HepG2 (cell line): Measurements from ENCODE around the gene BAG5. TPM values are rescaled to one million over a fixed set of nuclear protein-coding genes. Genes with fewer than 3 reads are reported as not detected.
A peak's percentile ranks its signal among the peaks of the same experiment; 100 is the strongest.

Source experiments
- ATAC-seq: fragments of 200-7000 bp; cut with Tn5 transposase; 3 replicates; pipeline ENCODE4 v1.9.1; 2020; ENCODE audit warnings: mild to moderate bottlenecking, moderate library complexity
- BruUV-seq: library from RNA; stranded (reverse); fragments of 400-500 nt; replicated peaks from 2 replicates; lab custom pipeline; 2021; lab: Mats Ljungman, UMichigan
- CTCF ChIA-PET: fragments of 300-600 bp; formaldehyde crosslinking; extraction: SDS; loops from one replicate; lab custom pipeline; 2021; ENCODE audit warnings: low total read pairs, inconsistent platforms, low intra/inter-chr PET ratio; lab: Yijun Ruan, JAX
- POLR2A ChIA-PET: fragments of 350-600 bp; sonication (Branson Sonifier 250); formaldehyde crosslinking; loops from one replicate; lab custom pipeline; 2020; ENCODE audit warnings: antibody characterized with exemption, inconsistent platforms; lab: Yijun Ruan, JAX
- DNase-seq: peaks from one replicate; pipeline ENCODE4 v3.0.0-alpha.2; 2015; ENCODE audit warnings: low spot score
- FAIRE-seq: peaks from 3 replicates; lab custom pipeline; 2011; peaks lifted over from hg19 to GRCh38; lab: Jason Lieb, UNC
- H2AFZ ChIP-seq: one replicate; pipeline ENCODE4 v1.6.1; 2011; ENCODE audit warnings: low read length, inconsistent platforms
- H3K27ac ChIP-seq: fragments of 300-600 bp; 3 replicates; pipeline ENCODE4 v1.8.0; 2011; ENCODE audit warnings: mixed run types, mild to moderate bottlenecking, mixed read lengths, low read length, inconsistent platforms; ENCODE audit not compliant: insufficient read depth; ENCODE audit errors: extremely low read length
- H3K27me3 ChIP-seq, 2 experiments: fragments of 200-600 bp in 1 of 2; 2 replicates in 1 of 2; 3 replicates in 1 of 2; pipeline versions ENCODE4 v1.6.0 to v1.8.0; 2011; ENCODE audit warnings: low read length in 2 of 2, mild to moderate bottlenecking in 2 of 2, moderate library complexity in 2 of 2, inconsistent platforms in 1 of 2; ENCODE audit not compliant: insufficient read depth in 2 of 2, control insufficient read depth in 1 of 2
- H3K36me3 ChIP-seq, 2 experiments: fragments of 200-600 bp in 1 of 2; replicated peaks in 1 of 2; 2 replicates in 1 of 2; 3 replicates in 1 of 2; pipeline versions ENCODE4 v1.5.1 to v1.8.0; 2011; ENCODE audit warnings: low read length in 2 of 2, inconsistent platforms in 1 of 2; ENCODE audit not compliant: insufficient read depth in 2 of 2, control insufficient read depth in 1 of 2
- H3K4me1 ChIP-seq: 2 replicates; pipeline ENCODE4 v1.5.1; 2012; ENCODE audit warnings: low read length, inconsistent platforms; ENCODE audit not compliant: insufficient read depth
- H3K4me2 ChIP-seq: 2 replicates; pipeline ENCODE4 v1.6.0; 2011; ENCODE audit warnings: low read depth, low read length, inconsistent platforms
- H3K4me3 ChIP-seq, 3 experiments: fragments of 200-600 bp in 1 of 3; sonication (generic), shearing (Covaris generic) in 1 of 3; replicated peaks in 1 of 3; 2 replicates each; pipeline ENCODE4 v1.5.1; 2011 to 2016; ENCODE audit warnings: low read length in 3 of 3, inconsistent platforms in 2 of 3, low read depth in 2 of 3, mild to moderate bottlenecking in 2 of 3, control low read depth in 1 of 3, mixed read lengths in 1 of 3; ENCODE audit not compliant: insufficient read depth in 1 of 3
- H3K79me2 ChIP-seq: one replicate; pipeline ENCODE4 v1.6.1; 2011; ENCODE audit warnings: low read length, inconsistent platforms; ENCODE audit not compliant: insufficient read depth
- H3K9ac ChIP-seq: 2 replicates; pipeline ENCODE4 v1.6.0; 2011; ENCODE audit warnings: mild to moderate bottlenecking, low read depth, low read length, inconsistent platforms; ENCODE audit not compliant: insufficient read depth
- H3K9me3 ChIP-seq: 2 replicates; pipeline ENCODE4 v1.5.1; 2012; ENCODE audit warnings: mild to moderate bottlenecking, low read length
- H4K20me1 ChIP-seq: 2 replicates; pipeline ENCODE4 v1.6.0; 2011; ENCODE audit warnings: inconsistent platforms, mild to moderate bottlenecking, low read length, moderate library complexity; ENCODE audit not compliant: insufficient read depth
- ARID4A ChIP-seq: sonication (generic); formaldehyde crosslinking; IDR thresholded peaks from 2 replicates; pipeline ENCODE4 v1.5.0; 2020; ENCODE audit warnings: mild to moderate bottlenecking, missing genetic modification reagents, borderline replicate concordance
- FOXA1 ChIP-seq, 2 experiments: fragments of 450-650 bp in 1 of 2; sonication (generic) in 1 of 2; formaldehyde crosslinking in 1 of 2; IDR thresholded peaks; 2 replicates each; pipeline versions ENCODE4 v1.4.0 to v1.6.1; 2016 to 2020; ENCODE audit warnings: missing genetic modification reagents in 1 of 2
- MTA3 ChIP-seq: sonication (generic); formaldehyde crosslinking; IDR thresholded peaks from 2 replicates; pipeline ENCODE4 v1.4.0; 2020; ENCODE audit warnings: missing genetic modification reagents
- REPIN1 ChIP-seq: sonication (generic); formaldehyde crosslinking; IDR thresholded peaks from 2 replicates; pipeline ENCODE4 v1.8.0; 2022; ENCODE audit warnings: missing genetic modification reagents, low read depth, mild to moderate bottlenecking, borderline replicate concordance
- WGBS: methylation state at CpG from one replicate; pipeline ENCODE4 v1.1.6; 2017; ENCODE audit warnings: low lambda C conversion rate; 5-methylcytosine and 5-hydroxymethylcytosine counted together
- in situ Hi-C: cut with HindIII; loops from 2 replicates; pipeline ENCODE4 v1.10.0; 2017; ENCODE audit warnings: low pct_unique_long_range_greater_than_20kb; ENCODE audit not compliant: extremely low pct_ligation_motif_present
- intact Hi-C: fragments of 100-400 bp; cut with micrococcal nuclease; formaldehyde crosslinking; loops from one replicate; pipeline ENCODE4 v1.10.0; 2022; ENCODE audit not compliant: unreplicated experiment
- polyA plus RNA-seq, 8 experiments: library from polyadenylated mRNA; depleted of rRNA in 3 of 8; stranded (reverse) in 7 of 8; unstranded in 1 of 8; fragments of >200 nt; fragmentation: Illumina TruSeq in 4 of 8; extraction: Trizol in 4 of 8; gene quantifications; 2 replicates each; pipeline versions ENCODE4 v1.2.1 to v1.2.3, GENCODE V29; 2011 to 2016; ENCODE audit warnings: low read depth in 4 of 8, missing spikeins in 1 of 8, mixed read lengths in 1 of 8; ENCODE audit not compliant: insufficient read depth in 1 of 8
- total RNA-seq, 5 experiments: library from RNA; depleted of rRNA; stranded (reverse); fragments of >200 nt; fragmentation: Illumina TruSeq; extraction: Trizol; gene quantifications; 2 replicates each; pipeline ENCODE4 v1.2.3, GENCODE V29; 2016; ENCODE audit warnings: low read depth in 1 of 5
- TF ChIP-seq, protein P1 (sequence below): sonication (generic); formaldehyde crosslinking; IDR thresholded peaks from 2 replicates; pipeline ENCODE4; 2020; ENCODE audit warnings: missing genetic modification reagents, mild to moderate bottlenecking, borderline replicate concordance
- TF ChIP-seq, protein P2 (sequence below): conservative IDR thresholded peaks from 2 replicates; pipeline ENCODE4 v1.6.1; 2018; ENCODE audit warnings: missing genetic modification reagents
- TF ChIP-seq, protein P3 (sequence below): sonication (generic); formaldehyde crosslinking; IDR thresholded peaks from 2 replicates; pipeline ENCODE4 v1.4.0; 2020; ENCODE audit warnings: missing genetic modification reagents

BAG5 gene
- total and polyA plus RNA-seq, 2 of the 13 experiments (the other 11 are each of a cell fraction or from before 2014, with no cell fraction given) = 3.5 to 21.0 TPM

DNA sequence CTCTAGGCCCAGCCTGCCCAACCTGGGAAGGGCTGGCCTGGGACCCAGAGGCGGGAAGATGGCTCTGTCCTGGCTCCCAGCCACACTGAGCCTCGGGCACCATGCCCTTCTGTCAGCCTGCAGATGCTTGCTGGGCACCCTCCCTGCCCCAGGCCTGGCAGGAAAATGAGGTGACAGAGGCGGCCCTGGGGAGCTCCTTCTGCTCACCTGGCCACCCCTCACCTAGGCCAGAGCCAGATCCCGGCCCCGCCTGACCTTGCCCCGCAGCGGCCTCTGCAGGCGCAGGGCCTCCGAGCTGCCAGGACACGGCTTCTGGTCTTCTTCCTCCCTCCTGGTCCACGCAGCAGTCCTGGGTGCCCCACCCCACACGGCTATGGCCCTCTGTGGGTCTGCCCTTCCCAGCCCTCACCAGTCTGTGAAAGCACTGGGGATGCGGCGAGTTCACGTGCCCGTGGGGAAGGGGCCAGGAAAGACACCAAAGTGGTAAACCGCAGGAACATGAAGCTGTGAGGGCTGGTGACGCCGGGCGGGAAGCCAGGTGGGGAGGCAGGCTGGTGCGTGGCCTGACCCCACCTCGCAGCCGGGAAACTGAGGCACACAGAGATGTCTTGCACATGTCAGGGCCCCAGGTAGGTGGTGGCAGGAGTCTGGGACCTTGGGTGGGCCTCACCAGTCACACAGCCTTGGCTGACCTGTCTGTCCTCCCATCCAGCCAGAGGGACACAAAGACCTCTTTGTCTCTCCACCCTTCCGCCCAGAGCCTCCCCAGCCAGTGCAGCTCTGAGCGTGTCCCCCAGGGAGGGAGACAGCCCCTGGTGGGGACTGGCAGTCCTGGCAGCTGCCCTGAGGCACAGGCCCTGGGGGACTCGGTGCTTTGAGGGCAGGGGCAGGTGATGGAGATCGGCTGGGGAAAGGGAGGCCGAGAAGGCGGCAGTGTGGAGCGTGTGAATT lies 12.8 kb downstream of the BAG5 start (continued):
- TF ChIP-seq ARID4A = peak; percentile 61; the same call in 1 of the 2 replicates
- TF ChIP-seq MTA3 (CRISPR knock-in tag) = no peak
- no peak for TF ChIP-seq REPIN1 (CRISPR knock-in tag)

DNA sequence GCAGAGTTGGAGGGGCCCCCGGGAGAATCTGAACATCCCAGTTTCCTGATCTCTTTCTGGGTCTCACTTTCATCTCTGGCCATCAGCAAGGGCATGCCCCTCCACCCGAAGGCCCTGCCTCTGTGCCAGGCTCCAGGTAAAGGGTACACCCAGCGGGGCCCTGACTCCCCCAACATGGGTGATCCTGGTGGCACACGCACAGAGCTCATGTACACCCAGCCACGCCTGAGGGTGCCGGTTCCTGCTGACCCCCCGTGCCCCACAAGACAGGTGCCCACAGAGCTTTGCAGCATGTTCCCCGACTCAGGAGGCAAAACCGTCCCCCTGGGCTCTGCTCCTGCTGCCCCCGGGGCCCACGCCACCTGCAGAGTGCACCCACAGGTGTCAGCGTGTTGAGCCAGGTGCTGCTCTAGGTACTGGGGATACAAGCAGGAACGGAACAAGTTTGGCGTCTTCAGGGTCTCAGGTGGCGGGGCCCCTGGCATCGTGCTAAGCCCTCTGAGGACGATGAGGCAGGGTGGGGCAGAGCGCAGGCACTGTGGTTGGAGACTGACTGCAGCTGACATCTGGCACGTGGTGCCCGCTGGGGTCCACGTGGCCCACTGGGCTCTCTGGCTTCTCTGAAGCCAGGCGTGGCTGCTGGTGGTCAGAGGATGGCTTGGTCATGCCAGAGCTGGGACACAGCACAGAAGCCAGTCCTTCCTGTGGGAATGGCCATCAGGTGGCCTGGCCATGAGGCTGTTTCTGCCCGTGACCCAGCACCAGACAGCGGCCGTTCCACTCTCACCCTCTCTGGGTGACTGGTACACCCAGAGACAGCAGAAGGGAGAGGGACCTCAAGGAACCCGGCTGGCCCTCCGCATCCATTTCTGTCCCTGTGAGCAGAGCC lies 13.8 kb downstream of the BAG5 start:
- CTCF ChIA-PET = interaction anchor here (0.7 kb wide), 1 partner anchor 49 kb away, joined by 3 read pairs; no protein-coding TSS in a partner anchor
- Histone ChIP-seq H3K79me2 (no peaks in the 10 kb centered on the region), H3K27ac (no peak overlapping the region), H4K20me1 (no peaks in the 10 kb centered on the region), H3K36me3 (no peaks in the 10 kb centered on the region), H3K4me1 (peaks cover 24% of the 10 kb centered on the region), H2AFZ (no peak overlapping the region), H3K4me3 (no peak overlapping the region; a peak in 1 of 6 replicates), H3K9ac (peak overlapping the region; percentile 58; the same call in 1 of the 2 replicates), H3K9me3 (no peaks in the 10 kb centered on the region), H3K27me3 (no peaks in the 10 kb centered on the region), H3K4me2 (peak overlapping the region; percentile 85; the same call in 1 of the 2 replicates)
- BruUV-seq = no TSS peak
- POLR2A ChIA-PET = interaction anchor here (1.5 to 3.0 kb wide), 3 partner anchors 13 to 26 kb away, joined by 6 to 21 read pairs (median 7); partner anchors contain the start of genes BAG5, CKB and TRMT61A
- intact Hi-C loops = no loop called here
- in situ Hi-C loops = loop anchor here (5.0 kb wide), 1 partner anchor 46 kb away; no protein-coding TSS in a partner anchor
- FAIRE-seq (no peak), ATAC-seq (no peak), DNase-seq (no peak)
- whole genome bisulfite sequencing = 73% methylated on average over 7 of the region's 27 CpGs
- TF ChIP-seq, protein P1, sequence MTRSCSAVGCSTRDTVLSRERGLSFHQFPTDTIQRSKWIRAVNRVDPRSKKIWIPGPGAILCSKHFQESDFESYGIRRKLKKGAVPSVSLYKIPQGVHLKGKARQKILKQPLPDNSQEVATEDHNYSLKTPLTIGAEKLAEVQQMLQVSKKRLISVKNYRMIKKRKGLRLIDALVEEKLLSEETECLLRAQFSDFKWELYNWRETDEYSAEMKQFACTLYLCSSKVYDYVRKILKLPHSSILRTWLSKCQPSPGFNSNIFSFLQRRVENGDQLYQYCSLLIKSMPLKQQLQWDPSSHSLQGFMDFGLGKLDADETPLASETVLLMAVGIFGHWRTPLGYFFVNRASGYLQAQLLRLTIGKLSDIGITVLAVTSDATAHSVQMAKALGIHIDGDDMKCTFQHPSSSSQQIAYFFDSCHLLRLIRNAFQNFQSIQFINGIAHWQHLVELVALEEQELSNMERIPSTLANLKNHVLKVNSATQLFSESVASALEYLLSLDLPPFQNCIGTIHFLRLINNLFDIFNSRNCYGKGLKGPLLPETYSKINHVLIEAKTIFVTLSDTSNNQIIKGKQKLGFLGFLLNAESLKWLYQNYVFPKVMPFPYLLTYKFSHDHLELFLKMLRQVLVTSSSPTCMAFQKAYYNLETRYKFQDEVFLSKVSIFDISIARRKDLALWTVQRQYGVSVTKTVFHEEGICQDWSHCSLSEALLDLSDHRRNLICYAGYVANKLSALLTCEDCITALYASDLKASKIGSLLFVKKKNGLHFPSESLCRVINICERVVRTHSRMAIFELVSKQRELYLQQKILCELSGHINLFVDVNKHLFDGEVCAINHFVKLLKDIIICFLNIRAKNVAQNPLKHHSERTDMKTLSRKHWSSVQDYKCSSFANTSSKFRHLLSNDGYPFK (CRISPR knock-in tag) = no peak
- TF ChIP-seq, protein P2, sequence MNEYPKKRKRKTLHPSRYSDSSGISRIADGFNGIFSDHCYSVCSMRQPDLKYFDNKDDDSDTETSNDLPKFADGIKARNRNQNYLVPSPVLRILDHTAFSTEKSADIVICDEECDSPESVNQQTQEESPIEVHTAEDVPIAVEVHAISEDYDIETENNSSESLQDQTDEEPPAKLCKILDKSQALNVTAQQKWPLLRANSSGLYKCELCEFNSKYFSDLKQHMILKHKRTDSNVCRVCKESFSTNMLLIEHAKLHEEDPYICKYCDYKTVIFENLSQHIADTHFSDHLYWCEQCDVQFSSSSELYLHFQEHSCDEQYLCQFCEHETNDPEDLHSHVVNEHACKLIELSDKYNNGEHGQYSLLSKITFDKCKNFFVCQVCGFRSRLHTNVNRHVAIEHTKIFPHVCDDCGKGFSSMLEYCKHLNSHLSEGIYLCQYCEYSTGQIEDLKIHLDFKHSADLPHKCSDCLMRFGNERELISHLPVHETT (CRISPR knock-in tag) = no peak
- TF ChIP-seq, protein P3, sequence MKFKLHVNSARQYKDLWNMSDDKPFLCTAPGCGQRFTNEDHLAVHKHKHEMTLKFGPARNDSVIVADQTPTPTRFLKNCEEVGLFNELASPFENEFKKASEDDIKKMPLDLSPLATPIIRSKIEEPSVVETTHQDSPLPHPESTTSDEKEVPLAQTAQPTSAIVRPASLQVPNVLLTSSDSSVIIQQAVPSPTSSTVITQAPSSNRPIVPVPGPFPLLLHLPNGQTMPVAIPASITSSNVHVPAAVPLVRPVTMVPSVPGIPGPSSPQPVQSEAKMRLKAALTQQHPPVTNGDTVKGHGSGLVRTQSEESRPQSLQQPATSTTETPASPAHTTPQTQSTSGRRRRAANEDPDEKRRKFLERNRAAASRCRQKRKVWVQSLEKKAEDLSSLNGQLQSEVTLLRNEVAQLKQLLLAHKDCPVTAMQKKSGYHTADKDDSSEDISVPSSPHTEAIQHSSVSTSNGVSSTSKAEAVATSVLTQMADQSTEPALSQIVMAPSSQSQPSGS (CRISPR knock-in tag) = no peak
- TF ChIP-seq FOXA1 (IDR thresholded peaks at IDR 0.05) (no peak), FOXA1 (CRISPR knock-in tag; IDR thresholded peaks at IDR 0.05) (no peak)
